PC-3 (cell line): ENCODE measurements around the gene CRB3. TPM values are rescaled to one million over a fixed set of nuclear protein-coding genes. Genes with fewer than 3 reads are reported as not detected.
A peak's percentile ranks its signal among the peaks of the same experiment; 100 is the strongest.

Experiments used
- ATAC-seq: fragments of 200-7000 bp; cut with Tn5 transposase; 2 replicates; pipeline ENCODE4 v1.9.1; 2020; ENCODE audit warnings: mild to moderate bottlenecking, moderate library complexity
- BruUV-seq: library from RNA; stranded (reverse); fragments of 400-500 nt; replicated peaks from 2 replicates; lab custom pipeline; 2021; lab: Mats Ljungman, UMichigan
- CTCF ChIA-PET: fragments of 300-600 bp; sonication (Branson Sonifier 250); formaldehyde crosslinking; loops from one replicate; lab custom pipeline; 2022; ENCODE audit warnings: antibody characterized with exemption; lab: Charles Lee
- POLR2A ChIA-PET: fragments of 300-600 bp; sonication (Branson Sonifier 250); formaldehyde crosslinking; loops from one replicate; lab custom pipeline; 2022; ENCODE audit warnings: antibody characterized with exemption; ENCODE audit not compliant: unreplicated experiment; lab: Charles Lee
- DNase-seq: peaks from one replicate; pipeline ENCODE4 v3.0.0-alpha.2; 2015
- H2AFZ ChIP-seq: fragments of 300-600 bp; sonication (generic); 2 replicates; pipeline ENCODE4 v1.6.0; 2016; ENCODE audit warnings: antibody characterized with exemption, low read length
- H3F3A ChIP-seq: fragments of 300-600 bp; sonication (generic); one replicate; pipeline ENCODE4 v1.6.0; 2017; ENCODE audit warnings: antibody characterized with exemption, low read length, control low read depth, mild to moderate bottlenecking; ENCODE audit not compliant: unreplicated experiment
- H3K27ac ChIP-seq: fragments of 300-600 bp; sonication (generic); 2 replicates; pipeline ENCODE4 v1.5.1; 2016; ENCODE audit warnings: mild to moderate bottlenecking, low read length
- H3K27me3 ChIP-seq: fragments of 300-600 bp; sonication (generic); 2 replicates; pipeline ENCODE4 v1.6.1; 2016; ENCODE audit warnings: low read length, mixed read lengths
- H3K36me3 ChIP-seq: fragments of 300-600 bp; sonication (generic); 2 replicates; pipeline ENCODE4 v1.6.1; 2016; ENCODE audit warnings: low read depth, mixed run types, low read length, mixed read lengths
- H3K4me1 ChIP-seq: fragments of 300-600 bp; sonication (generic); 2 replicates; pipeline ENCODE4 v1.5.1; 2016; ENCODE audit warnings: low read length; ENCODE audit not compliant: insufficient read depth
- H3K4me2 ChIP-seq: fragments of 300-600 bp; sonication (generic); 2 replicates; pipeline ENCODE4 v1.6.0; 2016; ENCODE audit warnings: low read length
- H3K4me3 ChIP-seq: fragments of 300-600 bp; sonication (generic); 2 replicates; pipeline ENCODE4 v1.5.1; 2016; ENCODE audit warnings: mild to moderate bottlenecking, low read length, mixed read lengths
- H3K79me2 ChIP-seq: fragments of 300-600 bp; sonication (generic); 2 replicates; pipeline ENCODE4 v1.6.1; 2017; ENCODE audit warnings: low read length, mixed read lengths
- H3K9ac ChIP-seq: fragments of 300-600 bp; sonication (generic); 2 replicates; pipeline ENCODE4 v1.6.0; 2016; ENCODE audit warnings: mild to moderate bottlenecking, low read length
- H3K9me2 ChIP-seq: fragments of 300-600 bp; sonication (generic); replicated peaks from 2 replicates; pipeline ENCODE4 v1.6.1; 2016; ENCODE audit warnings: mixed run types, low read length, mixed read lengths
- H3K9me3 ChIP-seq: fragments of 300-600 bp; sonication (generic); 2 replicates; pipeline ENCODE4 v1.6.1; 2016; ENCODE audit warnings: low read length, mixed read lengths
- H4K20me1 ChIP-seq: fragments of 300-600 bp; sonication (generic); 2 replicates; pipeline ENCODE4 v1.6.1; 2016; ENCODE audit warnings: low read length, mixed read lengths
- CTCF ChIP-seq: fragments of 300-600 bp; sonication (generic); conservative IDR thresholded peaks from 2 replicates; pipeline ENCODE4 v1.5.1; 2017; ENCODE audit warnings: antibody characterized with exemption, low read depth, mild to moderate bottlenecking, low read length
- EZH2 ChIP-seq: fragments of 300-600 bp; sonication (generic); IDR thresholded peaks from one replicate; pipeline ENCODE4 v1.6.1; 2017; ENCODE audit warnings: antibody characterized with exemption, mild to moderate bottlenecking, low read length; ENCODE audit not compliant: unreplicated experiment
- EZH2phosphoT487 ChIP-seq: fragments of 300-600 bp; sonication (generic); IDR thresholded peaks from 2 replicates; pipeline ENCODE4 v1.6.1; 2018; ENCODE audit warnings: mild to moderate bottlenecking, antibody characterized with exemption, low read length, borderline replicate concordance
- intact Hi-C: fragments of 100-400 bp; cut with micrococcal nuclease; formaldehyde crosslinking; loops from 2 replicates; pipeline ENCODE4 v1.9.0; 2023
- total RNA-seq: library from RNA; depleted of rRNA; stranded (reverse); fragments of >200 nt; gene quantifications from 2 replicates; pipeline ENCODE4 v1.2.3, GENCODE V29; 2014

The CRB3 gene
- total RNA-seq, 1 experiment from 2014 or later, result 71.3 TPM

GRCh38 chr19:6459262-6460098 is 4.6 kb upstream of the CRB3 start, which contains the start of gene SLC25A23:
Gene SLC25A23, minus strand, starts transcription at chr19:6459792. Its CDS starts 164 bp downstream, at chr19:6459628.
- intact Hi-C loops, result loop anchor here (1.0 to 5.0 kb wide), 5 partner anchors 34 to 174 kb away; partner anchors contain the start of gene ALKBH7
- ChIA-PET POLR2A (no interaction called here), CTCF (no interaction called here)
- no peaks in the 10 kb centered on the region for H3K9me3 ChIP-seq
- DNase-seq (peak; percentile 80), ATAC-seq (peak; percentile 62)
- peak within 1 kb of the TSS; percentile 75 for H2AFZ ChIP-seq
- peak within 1 kb of the TSS; percentile 97 for H3K4me2 ChIP-seq
- H3K27me3 ChIP-seq, result no peaks in the 10 kb centered on the region
- H4K20me1 ChIP-seq, result no peaks in the 10 kb centered on the region
- peak within 1 kb of the TSS; percentile 39; the same call in 1 of the 2 replicates for H3K9ac ChIP-seq
- peaks cover 8% of the 10 kb centered on the region for H3K4me1 ChIP-seq
- peak within 1 kb of the TSS; percentile 68 for H3K4me3 ChIP-seq
- no peaks in the 10 kb centered on the region for H3F3A ChIP-seq
- no peaks in the 10 kb centered on the region for H3K9me2 ChIP-seq
- TF ChIP-seq EZH2 (no peak), EZH2phosphoT487 (no peak), CTCF (no peak)
- peaks cover 3% of the 10 kb centered on the region for H3K79me2 ChIP-seq
- BruUV-seq, result no TSS peak
- peak within 1 kb of the TSS; percentile 8; the same call in 1 of the 2 replicates for H3K27ac ChIP-seq
- H3K36me3 ChIP-seq, result peaks cover 17% of the 10 kb centered on the region

DNA sequence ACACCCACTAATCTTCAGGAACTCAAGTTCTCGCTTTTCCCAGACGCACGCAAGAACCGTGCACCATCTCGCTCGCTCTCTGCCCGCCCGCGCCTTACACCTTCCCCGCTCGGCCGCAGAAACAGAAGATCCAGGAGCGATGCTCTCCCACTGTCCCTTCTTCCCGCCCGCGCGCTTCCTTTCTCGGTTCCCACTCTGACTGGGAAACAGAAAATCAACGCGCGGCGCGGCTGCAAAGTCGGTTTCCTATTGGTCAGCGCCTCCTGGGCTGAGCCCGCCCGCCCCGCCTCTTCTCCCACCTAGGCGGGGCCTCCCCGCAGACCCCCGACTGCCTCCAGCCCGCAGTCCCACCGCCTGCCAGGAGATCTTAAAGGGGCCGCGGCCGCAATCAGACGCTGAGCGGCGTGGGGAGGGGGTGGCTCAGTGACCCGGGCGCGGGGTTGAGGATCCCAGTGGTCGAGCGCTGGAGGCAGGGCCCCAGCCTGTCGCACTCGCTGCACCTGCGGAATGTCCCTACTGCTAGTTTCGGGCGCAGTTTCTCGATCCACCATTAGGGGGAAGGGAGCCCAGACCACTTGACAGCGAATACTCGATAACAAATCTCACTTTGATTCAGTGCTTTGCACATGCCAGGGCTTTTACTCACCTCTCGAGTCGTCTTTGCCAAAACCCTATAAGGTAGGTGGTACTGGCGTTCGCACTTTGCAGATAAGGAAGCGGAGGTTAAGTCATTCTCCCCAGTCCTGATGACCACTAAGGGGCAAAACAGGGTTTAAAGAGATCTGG is 3.8 kb upstream of the CRB3 start:
- CTCF ChIA-PET, result no interaction called here
- peak; percentile 99 for DNase-seq

More for the DNA sequence above, 3.8 kb upstream of the CRB3 start:
- H3K4me1 ChIP-seq, result peaks cover 14% of the 10 kb centered on the region
- H3K4me3 ChIP-seq, result peak overlapping the region; percentile 68
- no peak for TF ChIP-seq EZH2
- peak; percentile 71 for TF ChIP-seq CTCF
- BruUV-seq, result TSS peak; percentile 18
- H3F3A ChIP-seq, result no peaks in the 10 kb centered on the region
- no peaks in the 10 kb centered on the region for H3K9me2 ChIP-seq
- peaks cover 9% of the 10 kb centered on the region for H3K36me3 ChIP-seq
- H3K27ac ChIP-seq, result peak overlapping the region; percentile 8; the same call in 1 of the 2 replicates
- intact Hi-C loops, result loop anchor here (1.0 to 5.0 kb wide), 5 partner anchors 35 to 173 kb away; partner anchors contain the start of gene ALKBH7
- no peaks in the 10 kb centered on the region for H4K20me1 ChIP-seq
- ATAC-seq, result peak; percentile 73
- no peaks in the 10 kb centered on the region for H3K27me3 ChIP-seq
- POLR2A ChIA-PET, result no interaction called here
- H3K9ac ChIP-seq, result no peak overlapping the region
- no peaks in the 10 kb centered on the region for H3K9me3 ChIP-seq
- peak overlapping the region; percentile 97 for H3K4me2 ChIP-seq
- H3K79me2 ChIP-seq, result peaks cover 10% of the 10 kb centered on the region
- H2AFZ ChIP-seq, result peak overlapping the region; percentile 75
